ENCODE measurements around the gene GADD45B.
A peak's percentile ranks its signal among the peaks of the same experiment; 100 is the strongest.

GADD45B gene

GRCh38 chr19:2443785-2444182, 32.1 kb upstream of the GADD45B start:
- peaks cover 0 to 56% (median 29%) of the 10 kb centered on the region in 4 experiments for H3K36me3 ChIP-seq (ENCODE audit: control insufficient read depth in 4 of 4, insufficient read depth in 4 of 4, low read length in 3 of 4)
- no peaks in the 10 kb centered on the region for H3K9me3 ChIP-seq (ENCODE audit: control extremely low read depth in 1 of 5, control insufficient read depth in 4 of 5, insufficient read depth in 2 of 5, low read depth in 1 of 5, low read length in 4 of 5)
- no peaks in the 10 kb centered on the region for H3K27me3 ChIP-seq (replicated peaks in 2 of 5; ENCODE audit: control insufficient read depth in 4 of 5, insufficient read depth in 5 of 5, low read length in 4 of 5)
- H3K4me3 ChIP-seq (ENCODE audit: control insufficient read depth in 1 of 7, extremely low read depth in 1 of 7, insufficient read depth in 4 of 7, low read depth in 2 of 7, low read length in 6 of 7): no peak overlapping the region
- ChIA-PET POLR2A (interaction anchor here (0.7 kb wide), 1 partner anchor 16 kb away, joined by 3 read pairs; the partner anchor contains the start of gene TIMM13), CTCF (no interaction called here)
- DNase-seq: no peak
- no peak overlapping the region for H3K27ac ChIP-seq (ENCODE audit: insufficient read depth in 1 of 2, low read depth in 1 of 2, low read length in 2 of 2, poor library complexity in 1 of 2, severe bottlenecking in 2 of 2)
- WGBS (ENCODE audit: insufficient coverage): 96% methylated on average over 17 of the region's 17 CpGs
- H3K4me1 ChIP-seq (ENCODE audit: control extremely low read depth in 1 of 4, control insufficient read depth in 4 of 4, insufficient read depth in 4 of 4, low read length in 3 of 4): peaks cover 0 to 16% (median 14%) of the 10 kb centered on the region in 4 experiments

DNA sequence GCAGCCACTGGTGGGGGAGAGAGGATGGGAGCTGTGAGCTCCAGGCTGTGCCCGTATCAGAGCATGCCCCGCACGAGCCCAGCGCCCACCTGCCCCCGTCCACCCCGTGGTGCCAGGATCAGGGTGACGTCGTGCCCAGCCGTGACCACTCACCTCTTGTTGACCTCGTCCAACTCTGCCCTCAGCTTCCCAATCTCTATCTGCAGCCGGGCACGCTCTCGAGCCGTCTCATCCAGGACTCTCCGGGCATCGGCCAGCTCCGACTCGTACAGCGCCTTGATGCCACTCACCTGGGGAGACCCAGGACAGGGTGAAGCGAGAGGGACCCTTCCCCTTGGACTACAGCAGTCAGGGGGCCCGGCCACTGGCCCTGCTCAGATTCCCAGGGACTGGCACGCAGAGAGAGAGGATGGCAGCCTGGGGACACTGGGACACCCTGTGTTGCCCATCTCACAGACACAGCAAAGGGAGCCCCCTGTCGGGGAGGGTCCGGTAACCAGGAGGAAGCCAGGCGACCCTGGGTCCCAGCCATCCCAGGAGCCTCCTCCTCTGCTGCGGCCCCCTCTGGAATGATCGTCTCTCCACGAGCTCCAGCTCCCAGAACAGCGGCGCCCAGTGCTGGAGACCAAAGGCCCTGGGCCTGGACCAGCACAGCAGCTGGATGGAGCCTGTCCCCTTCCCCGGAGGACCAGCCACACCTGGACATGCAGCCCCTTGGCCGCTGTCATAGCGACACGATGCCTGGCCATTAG, 31.5 kb upstream of the GADD45B start:
- Histone ChIP-seq H3K4me1 (ENCODE audit: control extremely low read depth in 1 of 4, control insufficient read depth in 4 of 4, insufficient read depth in 4 of 4, low read length in 3 of 4) (peaks cover 0 to 16% (median 14%) of the 10 kb centered on the region in 4 experiments), H3K27me3 (replicated peaks in 2 of 5; ENCODE audit: control insufficient read depth in 4 of 5, insufficient read depth in 5 of 5, low read length in 4 of 5) (no peaks in the 10 kb centered on the region), H3K27ac (ENCODE audit: insufficient read depth in 1 of 2, low read depth in 1 of 2, low read length in 2 of 2, poor library complexity in 1 of 2, severe bottlenecking in 2 of 2) (no peak overlapping the region), H3K36me3 (ENCODE audit: control insufficient read depth in 4 of 4, insufficient read depth in 4 of 4, low read length in 3 of 4) (peaks cover 0 to 50% (median 32%) of the 10 kb centered on the region in 4 experiments), H3K9me3 (ENCODE audit: control extremely low read depth in 1 of 5, control insufficient read depth in 4 of 5, insufficient read depth in 2 of 5, low read depth in 1 of 5, low read length in 4 of 5) (no peaks in the 10 kb centered on the region), H3K4me3 (ENCODE audit: control insufficient read depth in 1 of 7, extremely low read depth in 1 of 7, insufficient read depth in 4 of 7, low read depth in 2 of 7, low read length in 6 of 7) (no peak overlapping the region)
- DNase-seq: no peak
- ChIA-PET CTCF (no interaction called here), POLR2A (interaction anchor here (0.7 kb wide), 1 partner anchor 17 kb away, joined by 3 read pairs; the partner anchor contains the start of gene TIMM13)
- 97% methylated on average over 28 of the region's 34 CpGs for WGBS (ENCODE audit: insufficient coverage)

DNA sequence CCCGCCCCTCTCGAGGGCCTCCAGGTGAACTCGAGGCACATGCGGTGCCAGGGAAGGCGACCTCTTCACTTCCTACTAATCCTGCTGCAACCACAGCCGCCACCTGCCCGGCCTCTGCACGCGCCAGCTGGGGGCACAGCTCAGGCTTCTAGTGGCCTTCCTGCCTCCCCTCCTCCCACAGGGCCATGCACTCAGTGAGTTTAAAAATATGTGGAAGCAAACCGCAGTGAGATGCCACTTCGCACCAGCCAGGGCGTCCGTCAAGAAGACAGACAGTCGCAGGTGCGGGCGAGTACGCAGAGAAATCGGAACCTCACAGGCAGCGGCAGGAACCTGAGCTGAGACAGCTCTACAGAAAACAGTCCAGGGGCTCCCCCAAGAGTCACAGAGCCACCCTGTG, 29.5 kb upstream of the GADD45B start:
- POLR2A ChIA-PET: interaction anchor here (0.9 to 1.2 kb wide), 4 partner anchors 11 to 20 kb away, joined by 3 to 5 read pairs (median 3); partner anchors contain the start of gene TIMM13
- Histone ChIP-seq H3K36me3 (ENCODE audit: control insufficient read depth in 4 of 4, insufficient read depth in 4 of 4, low read length in 3 of 4) (peaks cover 0 to 52% (median 32%) of the 10 kb centered on the region in 4 experiments), H3K27ac (ENCODE audit: insufficient read depth in 1 of 2, low read depth in 1 of 2, low read length in 2 of 2, poor library complexity in 1 of 2, severe bottlenecking in 2 of 2) (no peak overlapping the region), H3K4me3 (ENCODE audit: control insufficient read depth in 1 of 7, extremely low read depth in 1 of 7, insufficient read depth in 4 of 7, low read depth in 2 of 7, low read length in 6 of 7) (peak overlapping the region in 3 of 7 experiments; percentile 33 to 43 (median 37)), H3K4me1 (ENCODE audit: control extremely low read depth in 1 of 4, control insufficient read depth in 4 of 4, insufficient read depth in 4 of 4, low read length in 3 of 4) (peaks cover 0 to 16% (median 14%) of the 10 kb centered on the region in 4 experiments), H3K9me3 (ENCODE audit: control extremely low read depth in 1 of 5, control insufficient read depth in 4 of 5, insufficient read depth in 2 of 5, low read depth in 1 of 5, low read length in 4 of 5) (no peaks in the 10 kb centered on the region), H3K27me3 (replicated peaks in 2 of 5; ENCODE audit: control insufficient read depth in 4 of 5, insufficient read depth in 5 of 5, low read length in 4 of 5) (no peaks in the 10 kb centered on the region)
- CTCF ChIA-PET: interaction anchor here (0.7 to 1.3 kb wide), 3 partner anchors 8 to 178 kb away, joined by 3 read pairs; no protein-coding TSS in a partner anchor
- DNase-seq: peak; percentile 74 to 96 (median 93)
- WGBS (ENCODE audit: insufficient coverage): 1% methylated on average over 19 of the region's 19 CpGs

- WGBS (ENCODE audit: insufficient coverage): 97% methylated on average over 11 of the region's 11 CpGs
- H3K36me3 ChIP-seq (ENCODE audit: control insufficient read depth in 4 of 4, insufficient read depth in 4 of 4, low read length in 3 of 4): peaks cover 0 to 34% (median 15%) of the 10 kb centered on the region in 4 experiments
- no peak overlapping the region for H3K27ac ChIP-seq (ENCODE audit: insufficient read depth in 1 of 2, low read depth in 1 of 2, low read length in 2 of 2, poor library complexity in 1 of 2, severe bottlenecking in 2 of 2)
- H3K4me1 ChIP-seq (ENCODE audit: control extremely low read depth in 1 of 4, control insufficient read depth in 4 of 4, insufficient read depth in 4 of 4, low read length in 3 of 4): peaks cover 0 to 16% (median 14%) of the 10 kb centered on the region in 4 experiments
- CTCF ChIA-PET: no interaction called here
- H3K27me3 ChIP-seq (replicated peaks in 2 of 5; ENCODE audit: control insufficient read depth in 4 of 5, insufficient read depth in 5 of 5, low read length in 4 of 5): no peaks in the 10 kb centered on the region
- H3K9me3 ChIP-seq (ENCODE audit: control extremely low read depth in 1 of 5, control insufficient read depth in 4 of 5, insufficient read depth in 2 of 5, low read depth in 1 of 5, low read length in 4 of 5): no peaks in the 10 kb centered on the region
- no peak for DNase-seq
- H3K4me3 ChIP-seq (ENCODE audit: control insufficient read depth in 1 of 7, extremely low read depth in 1 of 7, insufficient read depth in 4 of 7, low read depth in 2 of 7, low read length in 6 of 7): no peak overlapping the region
- POLR2A ChIA-PET: no interaction called here
Measured at GRCh38 chr19:2449019-2449418, 26.9 kb upstream of the GADD45B start.

DNA sequence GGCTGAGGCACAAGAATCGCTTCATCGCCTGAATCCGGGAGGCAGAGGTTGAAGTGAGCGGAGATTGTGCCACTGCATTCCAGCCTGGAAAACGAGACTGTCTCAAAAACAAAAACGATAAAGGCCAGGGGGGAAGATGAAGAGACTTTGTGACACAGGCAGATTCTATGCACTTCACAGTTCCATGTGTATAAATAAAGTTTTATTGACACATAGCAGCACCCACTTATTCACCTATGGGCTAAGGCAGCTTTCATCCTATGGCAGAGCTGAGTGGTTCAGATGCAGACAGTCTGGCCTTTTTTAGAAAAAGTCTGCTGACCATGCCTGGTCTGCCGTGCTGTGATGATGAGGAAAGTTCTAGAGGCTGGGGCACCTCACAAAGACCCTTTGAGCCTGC, 24.8 kb upstream of the GADD45B start:
- ChIA-PET CTCF (no interaction called here), POLR2A (no interaction called here)
- Histone ChIP-seq H3K4me3 (ENCODE audit: control insufficient read depth in 1 of 7, extremely low read depth in 1 of 7, insufficient read depth in 4 of 7, low read depth in 2 of 7, low read length in 6 of 7) (no peak overlapping the region), H3K27me3 (replicated peaks in 2 of 5; ENCODE audit: control insufficient read depth in 4 of 5, insufficient read depth in 5 of 5, low read length in 4 of 5) (no peaks in the 10 kb centered on the region), H3K4me1 (ENCODE audit: control extremely low read depth in 1 of 4, control insufficient read depth in 4 of 4, insufficient read depth in 4 of 4, low read length in 3 of 4) (peaks cover 0 to 27% (median 22%) of the 10 kb centered on the region in 4 experiments), H3K36me3 (ENCODE audit: control insufficient read depth in 4 of 4, insufficient read depth in 4 of 4, low read length in 3 of 4) (peaks cover 0 to 23% (median 12%) of the 10 kb centered on the region in 4 experiments), H3K27ac (ENCODE audit: insufficient read depth in 1 of 2, low read depth in 1 of 2, low read length in 2 of 2, poor library complexity in 1 of 2, severe bottlenecking in 2 of 2) (no peak overlapping the region), H3K9me3 (ENCODE audit: control extremely low read depth in 1 of 5, control insufficient read depth in 4 of 5, insufficient read depth in 2 of 5, low read depth in 1 of 5, low read length in 4 of 5) (no peaks in the 10 kb centered on the region)
- WGBS (ENCODE audit: insufficient coverage): 97% methylated on average over 5 of the region's 7 CpGs
- DNase-seq: no peak

GRCh38 chr19:2451741-2452140, 24.2 kb upstream of the GADD45B start:
- Histone ChIP-seq H3K27ac (ENCODE audit: insufficient read depth in 1 of 2, low read depth in 1 of 2, low read length in 2 of 2, poor library complexity in 1 of 2, severe bottlenecking in 2 of 2) (no peak overlapping the region), H3K27me3 (replicated peaks in 2 of 5; ENCODE audit: control insufficient read depth in 4 of 5, insufficient read depth in 5 of 5, low read length in 4 of 5) (no peaks in the 10 kb centered on the region), H3K4me3 (ENCODE audit: control insufficient read depth in 1 of 7, extremely low read depth in 1 of 7, insufficient read depth in 4 of 7, low read depth in 2 of 7, low read length in 6 of 7) (no peak overlapping the region), H3K36me3 (ENCODE audit: control insufficient read depth in 4 of 4, insufficient read depth in 4 of 4, low read length in 3 of 4) (peaks cover 0 to 23% (median 12%) of the 10 kb centered on the region in 4 experiments), H3K4me1 (ENCODE audit: control extremely low read depth in 1 of 4, control insufficient read depth in 4 of 4, insufficient read depth in 4 of 4, low read length in 3 of 4) (peaks cover 0 to 21% (median 17%) of the 10 kb centered on the region in 4 experiments), H3K9me3 (ENCODE audit: control extremely low read depth in 1 of 5, control insufficient read depth in 4 of 5, insufficient read depth in 2 of 5, low read depth in 1 of 5, low read length in 4 of 5) (no peaks in the 10 kb centered on the region)
- no peak for DNase-seq
- ChIA-PET CTCF (no interaction called here), POLR2A (no interaction called here)
- 97% methylated on average over 17 of the region's 18 CpGs for WGBS (ENCODE audit: insufficient coverage)

DNA sequence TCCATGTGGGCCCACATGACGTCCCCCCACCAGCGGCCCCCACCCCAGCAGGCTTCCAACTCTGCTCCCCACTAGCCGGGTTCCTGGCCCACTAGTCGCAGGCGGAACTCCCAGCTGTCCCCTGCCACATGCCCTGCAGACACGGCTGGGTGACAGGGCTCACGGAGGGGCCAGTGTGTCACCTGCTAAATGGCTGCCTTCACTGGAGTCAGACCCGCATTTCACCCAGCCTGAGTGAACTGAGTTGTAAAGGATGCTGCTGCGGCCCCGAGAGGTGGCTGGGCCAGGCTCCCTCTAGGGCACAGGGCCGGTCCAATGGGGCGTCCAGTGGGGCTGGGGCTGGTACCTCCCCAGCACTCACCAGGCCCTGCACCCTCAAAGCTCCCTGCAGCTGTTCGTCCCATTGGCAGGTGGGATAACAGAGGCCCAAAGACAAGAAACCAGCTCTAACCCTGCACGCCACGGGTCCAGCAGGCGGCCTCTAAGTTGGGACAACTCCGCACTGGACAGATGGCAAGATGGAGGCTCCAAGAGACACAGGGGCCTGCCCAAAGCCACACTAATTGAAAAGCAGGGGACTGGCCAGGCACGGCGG, 22.4 kb upstream of the GADD45B start:
- POLR2A ChIA-PET: no interaction called here
- DNase-seq: no peak

More for the DNA sequence above, 22.4 kb upstream of the GADD45B start:
- WGBS (ENCODE audit: insufficient coverage): 94% methylated on average over 16 of the region's 19 CpGs
- H3K4me1 ChIP-seq (ENCODE audit: control extremely low read depth in 1 of 4, control insufficient read depth in 4 of 4, insufficient read depth in 4 of 4, low read length in 3 of 4): peaks cover 0 to 19% (median 15%) of the 10 kb centered on the region in 4 experiments
- CTCF ChIA-PET: interaction anchor here (0.6 kb wide), 1 partner anchor 219 kb away, joined by 3 read pairs; no protein-coding TSS in a partner anchor
- peaks cover 0 to 17% (median 12%) of the 10 kb centered on the region in 4 experiments for H3K36me3 ChIP-seq (ENCODE audit: control insufficient read depth in 4 of 4, insufficient read depth in 4 of 4, low read length in 3 of 4)
- H3K27me3 ChIP-seq (replicated peaks in 2 of 5; ENCODE audit: control insufficient read depth in 4 of 5, insufficient read depth in 5 of 5, low read length in 4 of 5): no peaks in the 10 kb centered on the region
- H3K4me3 ChIP-seq (ENCODE audit: control insufficient read depth in 1 of 7, extremely low read depth in 1 of 7, insufficient read depth in 4 of 7, low read depth in 2 of 7, low read length in 6 of 7): no peak overlapping the region
- no peak overlapping the region for H3K27ac ChIP-seq (ENCODE audit: insufficient read depth in 1 of 2, low read depth in 1 of 2, low read length in 2 of 2, poor library complexity in 1 of 2, severe bottlenecking in 2 of 2)
- H3K9me3 ChIP-seq (ENCODE audit: control extremely low read depth in 1 of 5, control insufficient read depth in 4 of 5, insufficient read depth in 2 of 5, low read depth in 1 of 5, low read length in 4 of 5): no peaks in the 10 kb centered on the region

All from common myeloid progenitor, CD34-positive (primary cell).